H1 (cell line): ENCODE measurements around the gene CCDC83. TPM values are rescaled to one million over a fixed set of nuclear protein-coding genes. Genes with fewer than 3 reads are reported as not detected.

Source experiments
- CTCF ChIA-PET: fragments of 300-600 bp; sonication (Branson Sonifier 250); formaldehyde crosslinking; loops from one replicate; lab custom pipeline; 2021; ENCODE audit not compliant: partially characterized antibody; lab: Charles Lee
- POLR2A ChIA-PET: fragments of 300-600 bp; sonication (Branson Sonifier 250); formaldehyde crosslinking; loops from one replicate; lab custom pipeline; 2021; ENCODE audit warnings: inconsistent platforms; ENCODE audit not compliant: partially characterized antibody; lab: Charles Lee
- DNase-seq, 2 experiments: peaks; one replicate each; pipeline versions ENCODE4 v3.0.0 to v3.0.0-alpha.2; 2010 to 2022; ENCODE audit warnings: low spot score in 2 of 2, low read depth in 1 of 2, mixed read lengths in 1 of 2
- FAIRE-seq: peaks from 2 replicates; lab custom pipeline; 2011; peaks lifted over from hg19 to GRCh38; lab: Jason Lieb, UNC
- H2AFZ ChIP-seq: 2 replicates; pipeline ENCODE4 v1.8.1; 2012; ENCODE audit warnings: low read length, inconsistent platforms
- H2AK5ac ChIP-seq: 2 replicates; pipeline ENCODE4 v1.6.1; 2013; ENCODE audit warnings: low read depth, low read length
- H2BK120ac ChIP-seq: replicated peaks from 2 replicates; pipeline ENCODE3; 2013; ENCODE audit warnings: low read depth, low read length, inconsistent platforms
- H2BK12ac ChIP-seq: 2 replicates; pipeline ENCODE4 v1.6.1; 2013; ENCODE audit warnings: low read depth, low read length
- H2BK15ac ChIP-seq: 2 replicates; pipeline ENCODE4 v1.6.1; 2013; ENCODE audit warnings: low read length
- H2BK20ac ChIP-seq: 2 replicates; pipeline ENCODE4 v1.6.1; 2013; ENCODE audit warnings: low read length
- H2BK5ac ChIP-seq: 2 replicates; pipeline ENCODE4 v1.6.1; 2013; ENCODE audit warnings: low read depth, low read length
- H3K14ac ChIP-seq: 2 replicates; pipeline ENCODE4 v1.6.1; 2013; ENCODE audit warnings: inconsistent platforms; ENCODE audit not compliant: insufficient read length
- H3K18ac ChIP-seq: 2 replicates; pipeline ENCODE4 v1.6.1; 2013; ENCODE audit warnings: low read length; ENCODE audit errors: extremely low read depth
- H3K23ac ChIP-seq: 2 replicates; pipeline ENCODE4 v1.6.1; 2013; ENCODE audit warnings: inconsistent platforms; ENCODE audit not compliant: insufficient read length
- H3K23me2 ChIP-seq: 2 replicates; pipeline ENCODE4 v1.6.1; 2013; ENCODE audit warnings: low read depth, low read length
- H3K27ac ChIP-seq: 2 replicates; pipeline ENCODE4 v1.6.1; 2011; ENCODE audit warnings: low read depth, low read length, inconsistent platforms
- H3K27me3 ChIP-seq, 4 experiments: replicated peaks in 1 of 4; 1 replicate in 1 of 4; 2 replicates in 3 of 4; pipeline versions ENCODE4 v1.6.1 to v1.8.1; 2011 to 2013; ENCODE audit warnings: low read length in 3 of 4, mild to moderate bottlenecking in 3 of 4, inconsistent platforms in 2 of 4, mixed read lengths in 2 of 4, moderate library complexity in 1 of 4; ENCODE audit not compliant: control insufficient read depth in 3 of 4, insufficient read depth in 3 of 4; ENCODE audit errors: extremely low read depth in 1 of 4
- H3K36me3 ChIP-seq, 4 experiments: 2 replicates each; pipeline versions ENCODE4 v1.6.1 to v1.8.1; 2011 to 2013; ENCODE audit warnings: mild to moderate bottlenecking in 4 of 4, low read length in 3 of 4, moderate library complexity in 2 of 4, control low read depth in 1 of 4, inconsistent platforms in 1 of 4; ENCODE audit not compliant: insufficient read depth in 4 of 4, control insufficient read depth in 2 of 4
- H3K4ac ChIP-seq: replicated peaks from 2 replicates; pipeline ENCODE3; 2013; ENCODE audit warnings: low read length, low read depth, mixed read lengths, inconsistent platforms; ENCODE audit not compliant: insufficient read length
- H3K4me1 ChIP-seq, 4 experiments: replicated peaks in 1 of 4; 1 replicate in 1 of 4; 2 replicates in 3 of 4; pipeline versions ENCODE4 v1.6.1 to v1.8.1; 2011 to 2013; ENCODE audit warnings: low read length in 3 of 4, inconsistent platforms in 2 of 4, mixed read lengths in 1 of 4; ENCODE audit not compliant: insufficient read depth in 4 of 4, control insufficient read depth in 3 of 4
- H3K4me2 ChIP-seq, 2 experiments: 2 replicates each; pipeline versions ENCODE4 v1.6.1 to v1.8.1; 2011 to 2013; ENCODE audit warnings: low read depth in 2 of 2, low read length in 2 of 2, control low read depth in 1 of 2, inconsistent platforms in 1 of 2, mild to moderate bottlenecking in 1 of 2; ENCODE audit not compliant: insufficient read depth in 1 of 2
- H3K4me3 ChIP-seq, 4 experiments: fragments of 200-600, 300-600 bp in 1 of 4; sonication (generic), shearing (Covaris generic), sonication (Bioruptor Twin) in 1 of 4; 2 replicates each; pipeline versions ENCODE4 v1.5.1 to v1.8.1; 2011 to 2016; ENCODE audit warnings: low read length in 4 of 4, low read depth in 3 of 4, control low read depth in 2 of 4, inconsistent platforms in 2 of 4, mild to moderate bottlenecking in 2 of 4, mixed read lengths in 1 of 4, moderate library complexity in 1 of 4; ENCODE audit not compliant: insufficient read depth in 2 of 4; ENCODE audit errors: extremely low read depth in 1 of 4
- H3K56ac ChIP-seq: replicated peaks from 2 replicates; pipeline ENCODE3; 2013; ENCODE audit warnings: low read depth, mild to moderate bottlenecking, mixed read lengths, low read length, inconsistent platforms; ENCODE audit not compliant: insufficient read length
- H3K79me1 ChIP-seq: 2 replicates; pipeline ENCODE4 v1.6.1; 2013; ENCODE audit warnings: low read depth, low read length, control low read depth
- H3K79me2 ChIP-seq, 2 experiments: 2 replicates each; pipeline versions ENCODE4 v1.6.1 to v1.8.1; 2012 to 2013; ENCODE audit warnings: low read length in 2 of 2, mild to moderate bottlenecking in 2 of 2, inconsistent platforms in 1 of 2; ENCODE audit not compliant: insufficient read depth in 2 of 2, control insufficient read depth in 1 of 2
- H3K9ac ChIP-seq, 4 experiments: replicated peaks in 1 of 4; 1 replicate in 1 of 4; 2 replicates in 3 of 4; pipeline versions ENCODE4 v1.6.1 to v1.8.1; 2011 to 2013; ENCODE audit warnings: low read depth in 3 of 4, low read length in 3 of 4, control low read depth in 2 of 4, mild to moderate bottlenecking in 2 of 4, moderate library complexity in 2 of 4, inconsistent platforms in 1 of 4; ENCODE audit errors: extremely low read depth in 1 of 4
- H3K9me3 ChIP-seq, 2 experiments: 2 replicates each; pipeline versions ENCODE4 v1.6.1 to v1.8.1; 2012 to 2013; ENCODE audit warnings: mild to moderate bottlenecking in 2 of 2, moderate library complexity in 2 of 2, control low read depth in 1 of 2, inconsistent platforms in 1 of 2, low read depth in 1 of 2, low read length in 1 of 2, mixed read lengths in 1 of 2; ENCODE audit not compliant: insufficient read depth in 2 of 2
- H4K20me1 ChIP-seq, 2 experiments: replicated peaks in 1 of 2; 2 replicates each; pipeline versions ENCODE3 to v1.8.1; 2011 to 2013; ENCODE audit warnings: inconsistent platforms in 2 of 2, low read length in 2 of 2, mild to moderate bottlenecking in 1 of 2; ENCODE audit not compliant: insufficient read depth in 2 of 2, control insufficient read depth in 1 of 2
- H4K5ac ChIP-seq: 2 replicates; pipeline ENCODE4 v1.6.1; 2013; ENCODE audit warnings: low read length, low read depth, mixed read lengths, inconsistent platforms; ENCODE audit not compliant: insufficient read length
- H4K8ac ChIP-seq: 2 replicates; pipeline ENCODE4 v1.8.0; 2013; ENCODE audit warnings: mild to moderate bottlenecking, moderate library complexity, low read length, inconsistent platforms; ENCODE audit not compliant: insufficient read depth; ENCODE audit errors: extremely low read depth
- H4K91ac ChIP-seq: replicated peaks from 2 replicates; pipeline ENCODE3; 2013; ENCODE audit warnings: low read length, mixed read lengths, inconsistent platforms; ENCODE audit not compliant: insufficient read length
- GTF2F1 ChIP-seq: IDR thresholded peaks from 2 replicates; pipeline ENCODE4 v1.6.1; 2012; ENCODE audit warnings: low read depth, low read length, improper control_type of control experiment, borderline replicate concordance
- ZNF274 ChIP-seq: IDR thresholded peaks from 2 replicates; pipeline ENCODE4 v1.7.0; 2012; ENCODE audit warnings: low read length, borderline replicate concordance; ENCODE audit errors: extremely low read depth
- polyA plus RNA-seq, 7 experiments: library from polyadenylated mRNA; depleted of rRNA in 3 of 7; stranded (reverse) in 5 of 7; unstranded in 2 of 7; fragments of >200 nt in 5 of 7; fragments of 200-250 nt in 2 of 7; gene quantifications; 1 replicate in 5 of 7; 2 replicates in 1 of 7; 4 replicates in 1 of 7; pipeline versions ENCODE4 v1.2.1 to v1.2.3, GENCODE V29; 2011 to 2013; ENCODE audit warnings: missing spikeins in 2 of 7, mixed read lengths in 2 of 7
- total RNA-seq: library from RNA; stranded (reverse); fragmentation: NEBNext Ultra II Directional; extraction: Animal tissue kit (Norgen Biotek cat#: 25700); gene quantifications from 2 replicates; pipeline ENCODE4 v1.2.1, GENCODE V29; 2021

The CCDC83 gene
- total and polyA plus RNA-seq, 2 of the 8 experiments (the other 6 are each of a cell fraction or from before 2014, with no cell fraction given) = not detected

DNA sequence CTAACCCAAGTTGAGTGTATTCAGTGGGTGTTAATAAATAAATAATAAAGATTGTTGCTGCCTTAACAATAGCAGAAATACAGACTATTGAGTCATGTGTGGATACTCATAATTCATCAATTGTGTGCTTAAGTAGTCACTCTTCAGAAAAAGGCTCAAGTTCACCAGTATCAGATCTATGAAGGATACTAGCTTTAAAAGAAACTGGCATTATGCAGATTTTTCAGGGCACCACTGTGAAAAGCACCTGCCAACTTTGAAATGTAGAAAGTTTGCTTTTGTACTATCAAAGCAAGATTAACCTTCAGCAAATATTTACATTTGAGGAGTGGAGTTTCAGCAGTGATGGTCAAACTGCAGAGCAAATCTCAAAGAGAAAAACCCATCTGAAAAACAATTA lies 24.1 kb upstream of the CCDC83 start:
- ChIA-PET CTCF (interaction anchor here (0.6 to 1.3 kb wide), 3 partner anchors 12 to 460 kb away, joined by 3 read pairs; no protein-coding TSS in a partner anchor), POLR2A (no interaction called here)
- H3K4me3 ChIP-seq = no peak overlapping the region
- H4K91ac ChIP-seq = no peak overlapping the region
- FAIRE-seq (no peak), DNase-seq (no peak)
- H3K4ac ChIP-seq = no peak overlapping the region
- no peak overlapping the region for H3K18ac ChIP-seq
- no peak overlapping the region for H3K4me2 ChIP-seq
- no peaks in the 10 kb centered on the region for H4K20me1 ChIP-seq
- H2BK15ac ChIP-seq = no peak overlapping the region
- no peaks in the 10 kb centered on the region for H3K79me1 ChIP-seq
- no peaks in the 10 kb centered on the region for H3K27me3 ChIP-seq
- H4K5ac ChIP-seq = no peak overlapping the region
- no peaks in the 10 kb centered on the region for H3K23me2 ChIP-seq
- no peak overlapping the region for H3K9ac ChIP-seq
- no peak overlapping the region for H3K23ac ChIP-seq
- no peak overlapping the region for H2BK20ac ChIP-seq
- no peaks in the 10 kb centered on the region for H3K79me2 ChIP-seq
- no peak overlapping the region for H4K8ac ChIP-seq
- no peak overlapping the region for H2BK12ac ChIP-seq
- H3K14ac ChIP-seq = no peak overlapping the region
- H3K4me1 ChIP-seq = no peaks in the 10 kb centered on the region
- H3K9me3 ChIP-seq = 0 out of 4 replicates have a peak, but pooled peaks cover 0 to 4% of the 10 kb centered on the region in 2 experiments
- H2AK5ac ChIP-seq = no peak overlapping the region
- H2AFZ ChIP-seq = no peak overlapping the region
- no peak overlapping the region for H3K27ac ChIP-seq
- no peak overlapping the region for H2BK5ac ChIP-seq
- no peaks in the 10 kb centered on the region for H3K36me3 ChIP-seq
- no peak overlapping the region for H3K56ac ChIP-seq
- no peak overlapping the region for H2BK120ac ChIP-seq
- no peak for TF ChIP-seq GTF2F1
- TF ChIP-seq ZNF274 = no peak
